ENCODE data around the gene RPS28.

Gene RPS28

DNA sequence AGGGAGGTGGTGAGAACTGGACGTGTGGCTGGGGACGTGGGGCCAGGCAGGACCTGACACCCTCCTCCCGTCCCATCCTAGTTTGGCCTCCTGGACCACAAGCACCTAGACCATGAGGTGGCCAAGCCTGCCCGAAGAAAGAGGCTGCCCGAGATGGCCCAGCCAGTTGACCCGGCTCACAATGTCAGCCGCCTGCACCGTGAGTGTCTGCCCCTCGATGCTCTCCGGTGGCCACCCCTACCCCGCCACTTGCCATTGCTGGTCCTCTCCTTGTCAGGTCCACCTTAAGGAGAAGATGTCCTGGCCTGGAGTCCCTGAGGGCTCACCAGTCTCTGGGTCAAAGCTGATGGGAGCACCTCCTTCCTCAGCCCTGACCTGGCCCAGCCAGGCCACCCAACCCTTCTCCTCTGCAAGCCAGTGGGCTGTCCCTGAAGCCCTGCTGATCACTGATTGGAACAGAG lies 44.9 kb downstream of the RPS28 start:
- peak; percentile 19 for DNase-seq (ENCODE audit: extremely low spot score)
- TF ChIP-seq CTCF (IDR thresholded peaks at IDR 0.05; ENCODE audit: control extremely low read depth, extremely low read depth, low read depth, missing control alignments): no peak
- CTCF ChIA-PET: interaction anchor here (1.0 to 6.1 kb wide), 2 partner anchors 12 to 214 kb away, joined by 3 to 41 read pairs; no protein-coding TSS in a partner anchor
- POLR2A ChIA-PET: no interaction called here

- CTCF ChIA-PET: interaction anchor here (0.9 to 6.1 kb wide), 3 partner anchors 10 to 213 kb away, joined by 3 to 41 read pairs (median 3); no protein-coding TSS in a partner anchor
- peak; percentile 10 for DNase-seq (ENCODE audit: extremely low spot score)
- no peak for TF ChIP-seq CTCF (IDR thresholded peaks at IDR 0.05; ENCODE audit: control extremely low read depth, extremely low read depth, low read depth, missing control alignments)
- POLR2A ChIA-PET: no interaction called here
Observed at GRCh38 chr19:8366961-8367326, 45.6 kb downstream of the RPS28 start.

GRCh38 chr19:8367327-8368001 lies 46.2 kb downstream of the RPS28 start:
- peak; percentile 17 for DNase-seq (ENCODE audit: extremely low spot score)
- no peak for TF ChIP-seq CTCF (IDR thresholded peaks at IDR 0.05; ENCODE audit: control extremely low read depth, extremely low read depth, low read depth, missing control alignments)
- ChIA-PET CTCF (interaction anchor here (0.9 to 6.1 kb wide), 4 partner anchors 9 to 212 kb away, joined by 3 to 41 read pairs (median 3); no protein-coding TSS in a partner anchor), POLR2A (no interaction called here)

DNA sequence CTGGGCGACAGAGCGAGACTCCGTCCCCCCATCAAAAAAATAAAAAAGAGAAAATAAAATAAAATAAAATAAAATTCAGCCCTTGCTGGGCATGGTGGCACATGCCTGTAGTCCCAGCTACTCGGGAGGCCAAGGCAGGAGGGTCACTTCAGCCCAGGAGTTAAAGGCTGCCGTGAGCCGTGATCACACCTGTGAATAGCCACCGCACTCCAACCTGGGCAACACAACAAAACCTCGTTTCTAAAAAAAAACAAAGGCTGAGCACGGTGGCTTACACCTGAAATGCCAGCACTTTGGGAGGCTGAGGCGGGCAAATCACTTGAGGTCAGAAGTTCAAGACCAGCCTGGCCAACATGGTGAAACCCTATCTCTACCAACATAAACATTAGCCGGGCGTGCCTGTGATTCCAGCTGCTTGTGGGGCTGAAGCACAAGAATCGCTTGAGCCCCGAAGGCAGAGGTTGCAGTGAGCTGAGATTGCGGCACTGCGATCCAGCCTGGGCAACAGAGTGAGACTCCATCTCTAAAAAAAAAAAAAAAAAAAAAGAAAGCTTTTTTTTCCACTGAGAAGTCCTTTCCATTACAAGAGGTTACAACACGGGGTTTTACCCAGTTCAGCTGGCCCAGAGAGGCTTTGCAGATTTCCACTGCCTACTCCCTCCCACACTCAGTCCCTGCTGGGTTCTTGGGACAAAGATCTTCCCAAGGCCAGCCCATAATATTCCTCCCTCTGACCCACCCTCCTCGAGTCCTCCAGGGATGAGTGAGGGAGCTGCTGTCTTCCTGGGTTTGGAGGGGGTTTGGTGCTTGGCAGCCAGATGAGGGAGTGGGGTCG lies 49.1 kb downstream of the RPS28 start:
- TF ChIP-seq CTCF (IDR thresholded peaks at IDR 0.05; ENCODE audit: control extremely low read depth, extremely low read depth, low read depth, missing control alignments): no peak
- CTCF ChIA-PET: interaction anchor here (2.1 to 6.1 kb wide), 2 partner anchors 9 to 16 kb away, joined by 8 to 41 read pairs; no protein-coding TSS in a partner anchor
- DNase-seq (ENCODE audit: extremely low spot score): no peak
- POLR2A ChIA-PET: no interaction called here

- CTCF ChIA-PET: interaction anchor here (1.9 to 6.1 kb wide), 3 partner anchors 8 to 17 kb away, joined by 8 to 41 read pairs (median 13); no protein-coding TSS in a partner anchor
- POLR2A ChIA-PET: interaction anchor here (0.5 kb wide), 1 partner anchor 221 kb away, joined by 3 read pairs; no protein-coding TSS in a partner anchor
- DNase-seq (ENCODE audit: extremely low spot score): no peak
- no peak for TF ChIP-seq CTCF (IDR thresholded peaks at IDR 0.05; ENCODE audit: control extremely low read depth, extremely low read depth, low read depth, missing control alignments)
Observed at GRCh38 chr19:8371011-8371804, 49.9 kb downstream of the RPS28 start.

Data from GM10248 (cell line).